ENCODE measurements around the gene IFT80. TPM values are rescaled to one million over a fixed set of nuclear protein-coding genes. Genes with fewer than 3 reads are reported as not detected.

The IFT80 gene
- total RNA-seq, 2 experiments from 2014 or later, result 9.2 to 10.4 TPM

DNA sequence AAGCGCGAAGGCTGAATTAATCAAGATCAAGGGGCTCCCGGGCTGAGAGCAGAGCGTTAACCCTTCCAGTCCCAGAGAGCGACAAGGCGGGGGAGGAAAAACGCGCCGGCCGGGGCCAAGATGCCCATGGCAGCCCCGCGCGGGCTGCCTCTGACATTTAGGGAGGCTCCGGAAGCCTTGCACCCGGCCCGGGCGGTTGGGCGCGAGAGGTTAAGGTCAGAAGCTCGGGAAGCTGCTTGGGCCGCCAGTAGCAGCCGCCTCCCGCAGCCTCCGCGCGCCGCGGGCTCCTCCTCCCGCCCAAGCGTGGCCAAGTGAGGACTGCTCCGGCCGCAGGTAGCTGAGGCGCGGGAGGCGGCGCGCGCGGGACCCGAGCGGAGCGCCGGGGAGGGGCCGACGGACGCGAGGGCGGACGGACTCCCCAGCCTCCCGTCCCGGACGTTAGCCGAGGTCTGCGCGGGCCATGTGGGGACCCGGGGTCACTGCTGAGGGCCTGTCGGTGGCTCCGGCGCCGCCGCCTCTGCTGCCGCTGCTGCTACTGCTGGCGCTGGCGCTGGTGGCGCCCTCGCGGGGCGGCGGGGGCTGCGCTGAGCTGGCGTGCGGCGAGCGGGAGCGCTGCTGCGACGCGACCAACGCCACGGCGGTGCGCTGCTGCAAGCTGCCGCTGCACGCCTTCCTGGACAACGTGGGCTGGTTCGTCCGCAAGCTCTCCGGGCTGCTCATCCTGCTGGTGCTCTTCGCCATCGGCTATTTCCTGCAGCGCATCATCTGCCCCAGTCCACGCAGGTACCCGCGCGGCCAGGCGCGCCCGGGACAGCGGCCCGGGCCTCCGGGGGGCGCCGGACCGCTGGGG lies 173.6 kb downstream of the IFT80 start, which contains the start of gene C3orf80:
Gene C3orf80 (plus strand): TSS at position 247 of the 850 bp plus-strand sequence. CDS start 214 bp downstream, at position 461.
- Mint-ChIP-seq H3K9me3 (no peaks in the 10 kb centered on the region), H3K4me1 (ENCODE audit: low read depth) (peaks cover 10% of the 10 kb centered on the region), H3K27me3 (peaks cover 56% of the 10 kb centered on the region), H3K36me3 (ENCODE audit: low read depth) (no peaks in the 10 kb centered on the region), H3K4me3 (peak within 1 kb of the TSS; percentile 63), H3K27ac (no peak within 1 kb of the TSS)
- peak; percentile 63 for DNase-seq
- intact Hi-C loops (cut with micrococcal nuclease), result no loop called here
- CTCF ChIA-PET, result interaction anchor here (0.8 to 2.6 kb wide), 4 partner anchors 9 to 239 kb away, joined by 3 to 9 read pairs (median 4); no protein-coding TSS in a partner anchor
- POLR2A ChIA-PET, result no interaction called here
- TF ChIP-seq, protein P1, sequence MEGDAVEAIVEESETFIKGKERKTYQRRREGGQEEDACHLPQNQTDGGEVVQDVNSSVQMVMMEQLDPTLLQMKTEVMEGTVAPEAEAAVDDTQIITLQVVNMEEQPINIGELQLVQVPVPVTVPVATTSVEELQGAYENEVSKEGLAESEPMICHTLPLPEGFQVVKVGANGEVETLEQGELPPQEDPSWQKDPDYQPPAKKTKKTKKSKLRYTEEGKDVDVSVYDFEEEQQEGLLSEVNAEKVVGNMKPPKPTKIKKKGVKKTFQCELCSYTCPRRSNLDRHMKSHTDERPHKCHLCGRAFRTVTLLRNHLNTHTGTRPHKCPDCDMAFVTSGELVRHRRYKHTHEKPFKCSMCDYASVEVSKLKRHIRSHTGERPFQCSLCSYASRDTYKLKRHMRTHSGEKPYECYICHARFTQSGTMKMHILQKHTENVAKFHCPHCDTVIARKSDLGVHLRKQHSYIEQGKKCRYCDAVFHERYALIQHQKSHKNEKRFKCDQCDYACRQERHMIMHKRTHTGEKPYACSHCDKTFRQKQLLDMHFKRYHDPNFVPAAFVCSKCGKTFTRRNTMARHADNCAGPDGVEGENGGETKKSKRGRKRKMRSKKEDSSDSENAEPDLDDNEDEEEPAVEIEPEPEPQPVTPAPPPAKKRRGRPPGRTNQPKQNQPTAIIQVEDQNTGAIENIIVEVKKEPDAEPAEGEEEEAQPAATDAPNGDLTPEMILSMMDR (IDR thresholded peaks at IDR 0.05), result no peak
- ATAC-seq, result peak; percentile 91

DNA sequence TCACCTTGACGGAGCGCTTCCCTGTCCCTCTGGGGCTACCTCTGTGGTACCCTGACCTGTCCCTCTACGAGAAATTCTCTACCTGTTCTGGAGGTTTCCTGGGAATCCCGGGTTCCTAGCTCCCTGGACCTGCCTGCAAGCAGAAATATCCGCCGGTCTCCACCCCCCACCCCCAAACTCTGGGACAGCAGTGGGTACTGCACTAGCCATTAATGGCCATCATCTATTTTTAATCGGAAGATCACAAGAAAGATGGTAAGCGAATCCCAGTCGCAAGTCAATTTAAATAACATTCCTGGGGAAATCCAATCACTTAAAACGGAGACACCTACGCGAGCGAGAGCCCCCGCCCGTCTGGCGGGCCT lies 174.2 kb downstream of the IFT80 start:
- intact Hi-C loops (cut with micrococcal nuclease), result no loop called here
- H3K27ac Mint-ChIP-seq, result no peak overlapping the region
- peak overlapping the region; percentile 63 for H3K4me3 Mint-ChIP-seq
- DNase-seq, result no peak
- ChIA-PET CTCF (interaction anchor here (1.1 to 2.6 kb wide), 3 partner anchors 24 to 239 kb away, joined by 3 to 9 read pairs (median 5); no protein-coding TSS in a partner anchor), POLR2A (no interaction called here)
- no peak for ATAC-seq
- H3K27me3 Mint-ChIP-seq, result peaks cover 55% of the 10 kb centered on the region
- no peaks in the 10 kb centered on the region for H3K9me3 Mint-ChIP-seq
- no peaks in the 10 kb centered on the region for H3K36me3 Mint-ChIP-seq (ENCODE audit: low read depth)
- TF ChIP-seq, protein P1 (IDR thresholded peaks at IDR 0.05), result no peak
- peaks cover 10% of the 10 kb centered on the region for H3K4me1 Mint-ChIP-seq (ENCODE audit: low read depth)

DNA sequence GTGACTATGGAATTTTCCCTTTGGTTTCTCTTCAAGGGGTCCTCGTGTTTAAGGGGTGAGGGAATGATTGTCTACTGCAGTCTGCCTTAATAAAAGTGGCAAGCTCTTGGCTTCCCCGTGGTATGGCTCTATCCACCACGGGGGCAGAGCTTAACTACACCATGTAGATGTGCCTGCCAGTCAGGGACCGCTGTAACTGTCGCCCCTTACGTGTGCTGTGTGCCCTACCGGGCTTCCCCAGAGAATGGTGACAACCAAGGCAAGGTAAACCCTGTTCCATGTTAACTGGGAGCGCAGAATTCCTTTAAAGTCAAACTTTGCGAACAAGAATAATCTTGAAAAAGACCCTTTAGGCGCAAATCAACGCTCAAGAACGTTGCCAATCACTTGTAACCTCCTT lies 174.8 kb downstream of the IFT80 start:
- Mint-ChIP-seq H3K36me3 (ENCODE audit: low read depth) (no peaks in the 10 kb centered on the region), H3K9me3 (no peaks in the 10 kb centered on the region), H3K4me3 (no peak overlapping the region), H3K27ac (no peak overlapping the region), H3K4me1 (ENCODE audit: low read depth) (peaks cover 10% of the 10 kb centered on the region), H3K27me3 (peaks cover 55% of the 10 kb centered on the region)
- no peak for ATAC-seq
- TF ChIP-seq, protein P1 (IDR thresholded peaks at IDR 0.05), result no peak
- ChIA-PET POLR2A (interaction anchor here (1.2 kb wide), 1 partner anchor 13 kb away, joined by 3 read pairs; no protein-coding TSS in a partner anchor), CTCF (no interaction called here)
- no peak for DNase-seq
- intact Hi-C loops (cut with micrococcal nuclease), result no loop called here

DNA sequence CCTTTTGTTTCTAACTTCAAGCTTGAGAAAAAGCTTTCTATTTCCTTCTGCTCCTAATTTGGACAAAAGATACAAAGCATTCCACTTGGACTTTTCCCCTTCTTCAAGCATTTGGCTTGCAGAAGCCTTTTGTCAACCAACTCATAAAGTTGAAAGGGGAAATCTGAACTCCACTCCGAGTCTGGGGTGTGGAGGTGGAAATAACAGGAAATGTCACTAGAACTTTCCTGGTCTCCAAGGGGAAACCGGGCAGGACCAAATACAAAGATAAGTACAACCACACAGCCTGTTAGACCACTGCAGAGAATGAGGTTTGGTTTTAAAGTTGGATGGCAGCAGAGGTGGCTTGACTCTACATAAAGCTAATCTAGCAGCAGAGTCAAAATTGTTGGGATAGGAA lies 178.0 kb downstream of the IFT80 start:
- H3K4me1 Mint-ChIP-seq (ENCODE audit: low read depth), result peaks cover 6% of the 10 kb centered on the region
- peaks cover 50% of the 10 kb centered on the region for H3K27me3 Mint-ChIP-seq
- ATAC-seq (no peak), DNase-seq (no peak)
- TF ChIP-seq, protein P1 (IDR thresholded peaks at IDR 0.05), result no peak
- POLR2A ChIA-PET, result no interaction called here
- no peaks in the 10 kb centered on the region for H3K36me3 Mint-ChIP-seq (ENCODE audit: low read depth)
- H3K9me3 Mint-ChIP-seq, result no peaks in the 10 kb centered on the region
- H3K4me3 Mint-ChIP-seq, result no peak overlapping the region
- H3K27ac Mint-ChIP-seq, result no peak overlapping the region
- CTCF ChIA-PET, result interaction anchor here (1.4 kb wide), 1 partner anchor 10 kb away, joined by 3 read pairs; no protein-coding TSS in a partner anchor
- intact Hi-C loops (cut with micrococcal nuclease), result no loop called here

DNA sequence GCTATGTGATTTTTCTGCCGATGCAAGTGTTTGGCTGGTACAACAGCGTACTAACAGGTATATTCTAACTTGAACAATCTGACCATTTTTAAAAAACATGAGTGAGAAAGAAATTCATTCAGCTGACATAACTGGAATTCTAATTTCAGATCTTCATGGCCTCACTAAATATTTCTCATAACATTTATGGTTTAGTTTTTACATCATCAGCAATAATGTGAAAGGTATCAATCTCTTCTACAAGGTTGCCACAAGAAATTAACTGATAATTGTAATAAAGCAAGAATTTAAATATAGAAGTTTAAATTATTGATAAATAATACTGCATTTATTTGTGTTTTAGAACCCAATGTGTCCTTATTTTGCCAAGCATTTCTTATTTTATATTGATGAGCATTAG lies 179.0 kb downstream of the IFT80 start:
- H3K36me3 Mint-ChIP-seq (ENCODE audit: low read depth), result no peaks in the 10 kb centered on the region
- ChIA-PET CTCF (interaction anchor here (1.4 kb wide), 1 partner anchor 9 kb away, joined by 3 read pairs; no protein-coding TSS in a partner anchor), POLR2A (no interaction called here)
- H3K4me1 Mint-ChIP-seq (ENCODE audit: low read depth), result peaks cover 5% of the 10 kb centered on the region
- DNase-seq (no peak), ATAC-seq (no peak)
- peaks cover 49% of the 10 kb centered on the region for H3K27me3 Mint-ChIP-seq
- no peak overlapping the region for H3K27ac Mint-ChIP-seq
- TF ChIP-seq, protein P1 (IDR thresholded peaks at IDR 0.05), result no peak
- H3K4me3 Mint-ChIP-seq, result no peak overlapping the region
- intact Hi-C loops (cut with micrococcal nuclease), result no loop called here
- H3K9me3 Mint-ChIP-seq, result no peaks in the 10 kb centered on the region

Measured in activated CD8-positive, alpha-beta T cell treated with anti-CD3 and anti-CD28 coated beads for 36 hours (primary cell).